ENCODE results near the gene UBL4B. TPM values are rescaled to one million over a fixed set of nuclear protein-coding genes. Genes with fewer than 3 reads are reported as not detected.
"Not testable (repeated sequence)": the region's sequence is repeated elsewhere in the genome, so short reads cannot be mapped to it uniquely, and the experiment has no call there.

UBL4B gene
- total RNA-seq, 1 experiment from 2014 or later, result 0.19 TPM

DNA sequence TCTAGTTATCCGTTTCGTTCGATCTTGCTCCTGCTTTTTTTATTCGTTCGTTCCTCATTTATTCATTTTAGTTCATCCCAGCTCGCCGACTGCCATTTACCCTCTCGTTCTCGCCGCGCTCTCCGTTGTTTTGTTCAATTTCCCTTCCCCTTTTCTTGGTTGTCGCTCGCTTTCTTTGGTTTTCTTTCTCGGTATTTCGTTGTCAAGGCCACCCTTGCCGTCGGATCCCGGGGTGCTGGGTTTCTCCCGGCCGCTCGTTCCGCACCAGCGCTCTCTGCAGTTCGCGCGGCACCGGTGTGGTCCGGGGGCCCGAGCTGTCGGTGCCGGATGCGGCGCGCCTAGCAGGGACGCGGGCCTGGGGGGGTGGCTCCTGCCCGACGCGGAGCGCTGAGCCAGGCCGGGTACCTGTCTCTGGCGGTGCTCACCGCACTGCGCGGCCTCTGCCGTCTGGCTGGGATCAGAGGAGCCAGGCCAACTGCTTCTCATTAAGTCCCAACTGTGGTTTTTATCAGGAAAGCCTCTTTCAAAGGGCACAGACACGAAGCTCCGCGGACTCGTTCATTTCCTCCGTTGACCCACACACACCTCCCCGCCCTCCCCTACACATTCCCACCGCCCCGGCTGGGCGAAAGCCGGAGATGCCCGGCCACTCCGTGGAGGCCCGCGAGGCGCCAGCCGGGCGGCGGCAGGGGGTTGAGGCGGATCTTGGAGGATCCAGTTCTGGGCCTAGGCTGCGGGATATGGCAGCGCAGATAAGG is 43.4 kb upstream of the UBL4B start:
- no peaks in the 10 kb centered on the region for H3K4me1 ChIP-seq (ENCODE audit: low read length)
- H3K4me3 ChIP-seq (ENCODE audit: low read length), result no peak overlapping the region

DNA sequence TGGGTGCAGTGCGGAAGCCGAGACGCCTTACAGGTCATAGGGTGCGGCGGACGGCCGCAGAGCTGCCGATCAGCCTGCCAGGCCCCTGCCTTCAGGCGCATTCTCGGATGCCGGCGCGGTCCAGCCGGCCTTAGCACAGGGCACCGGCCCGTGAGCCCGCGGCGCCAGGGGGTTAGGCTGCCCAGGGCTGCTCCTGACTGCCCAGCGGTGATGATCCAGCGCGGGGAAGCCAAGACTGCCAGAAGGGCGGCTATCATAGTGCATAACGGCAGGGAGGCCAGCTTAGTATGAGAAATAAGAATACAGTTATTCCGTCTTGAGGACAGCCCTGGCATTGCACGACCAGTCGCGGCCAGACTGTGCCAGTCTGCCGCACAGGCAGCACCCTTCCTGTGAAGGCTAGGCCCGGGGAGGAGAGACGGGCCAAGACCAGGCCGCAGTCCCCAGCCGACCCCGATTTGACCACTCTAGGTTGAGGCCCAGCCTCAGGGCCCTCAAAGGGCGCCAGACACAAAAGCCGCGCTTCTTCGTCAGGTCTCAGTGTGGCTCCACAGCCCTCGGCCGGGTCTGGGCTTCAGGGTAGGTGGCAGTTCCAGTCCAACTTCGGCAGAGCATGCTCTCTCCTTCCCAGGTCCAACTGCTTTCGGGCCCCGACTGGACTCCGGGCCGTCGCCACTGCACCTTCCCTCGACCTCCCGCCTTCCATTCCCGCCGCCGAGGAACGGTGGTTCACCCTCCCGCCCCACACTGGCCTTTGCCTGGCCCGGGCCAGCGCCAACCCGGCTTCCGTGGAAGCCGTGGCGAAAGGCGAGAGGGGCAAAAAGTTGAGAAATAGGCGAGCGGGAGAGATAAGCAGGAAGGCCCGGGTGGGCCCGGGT is 42.6 kb upstream of the UBL4B start:
- no peak overlapping the region for H2AFZ ChIP-seq (ENCODE audit: low read length)
- no peak overlapping the region for H3K4me2 ChIP-seq (ENCODE audit: low read depth, low read length, poor library complexity, severe bottlenecking)
- no peak overlapping the region for H3K27ac ChIP-seq (ENCODE audit: low read length)
- H3K9ac ChIP-seq (ENCODE audit: low read length), result no peak overlapping the region
- H3K9me3 ChIP-seq (ENCODE audit: low read length), result no peaks in the 10 kb centered on the region
- no peak overlapping the region for H3K4me3 ChIP-seq (ENCODE audit: low read length)
- DNase-seq, result no peak
- H4K20me1 ChIP-seq (ENCODE audit: insufficient read depth, low read depth, low read length), result no peaks in the 10 kb centered on the region
- H3K36me3 ChIP-seq (ENCODE audit: insufficient read depth, low read length), result no peaks in the 10 kb centered on the region
- H3K79me2 ChIP-seq (ENCODE audit: low read length), result no peaks in the 10 kb centered on the region
- no peaks in the 10 kb centered on the region for H3K27me3 ChIP-seq (ENCODE audit: low read length)
- no peaks in the 10 kb centered on the region for H3K4me1 ChIP-seq (ENCODE audit: low read length)
- no peaks in the 10 kb centered on the region for H3K9me2 ChIP-seq (replicated peaks; ENCODE audit: insufficient read depth, low read length)

More for the DNA sequence above, 43.4 kb upstream of the UBL4B start:
- Histone ChIP-seq H3K27me3 (ENCODE audit: low read length) (no peaks in the 10 kb centered on the region), H4K20me1 (ENCODE audit: insufficient read depth, low read depth, low read length) (no peaks in the 10 kb centered on the region), H2AFZ (ENCODE audit: low read length) (no peak overlapping the region), H3K9ac (ENCODE audit: low read length) (no peak overlapping the region), H3K9me2 (replicated peaks; ENCODE audit: insufficient read depth, low read length) (no peaks in the 10 kb centered on the region), H3K36me3 (ENCODE audit: insufficient read depth, low read length) (no peaks in the 10 kb centered on the region), H3K27ac (ENCODE audit: low read length) (no peak overlapping the region), H3K9me3 (ENCODE audit: low read length) (no peaks in the 10 kb centered on the region), H3K4me2 (ENCODE audit: low read depth, low read length, poor library complexity, severe bottlenecking) (no peak overlapping the region), H3K79me2 (ENCODE audit: low read length) (no peaks in the 10 kb centered on the region)
- DNase-seq, result no peak

DNA sequence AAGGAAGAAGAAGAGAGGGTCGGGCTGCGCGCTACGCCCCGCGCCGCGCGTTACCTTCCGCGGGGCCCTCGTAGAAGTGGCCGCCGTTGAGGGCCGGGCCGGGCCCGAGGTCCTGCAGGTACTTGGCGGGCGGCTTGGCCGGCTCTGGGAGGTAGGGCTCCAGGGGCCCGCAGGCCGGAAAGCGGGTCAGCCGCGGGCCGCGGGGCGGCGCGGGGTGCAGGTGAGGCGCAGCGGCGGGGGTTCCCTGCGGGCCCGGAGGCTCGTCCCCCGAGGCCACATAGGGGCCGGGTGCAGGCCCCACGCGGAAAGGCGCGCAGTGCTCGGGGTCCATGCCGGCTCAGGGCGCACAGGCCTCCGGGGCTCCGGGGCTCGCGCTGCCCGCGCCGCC is 42.0 kb upstream of the UBL4B start:
- Histone ChIP-seq H3K9me3 (ENCODE audit: low read length) (no peaks in the 10 kb centered on the region), H3K79me2 (ENCODE audit: low read length) (no peaks in the 10 kb centered on the region), H3K4me3 (ENCODE audit: low read length) (no peak overlapping the region), H2AFZ (ENCODE audit: low read length) (no peak overlapping the region), H3K4me2 (ENCODE audit: low read depth, low read length, poor library complexity, severe bottlenecking) (no peak overlapping the region), H4K20me1 (ENCODE audit: insufficient read depth, low read depth, low read length) (no peaks in the 10 kb centered on the region), H3K36me3 (ENCODE audit: insufficient read depth, low read length) (no peaks in the 10 kb centered on the region), H3K27ac (ENCODE audit: low read length) (no peak overlapping the region), H3K9me2 (replicated peaks; ENCODE audit: insufficient read depth, low read length) (no peaks in the 10 kb centered on the region), H3K9ac (ENCODE audit: low read length) (no peak overlapping the region), H3K4me1 (ENCODE audit: low read length) (no peaks in the 10 kb centered on the region), H3K27me3 (ENCODE audit: low read length) (no peaks in the 10 kb centered on the region)
- no peak for DNase-seq

DNA sequence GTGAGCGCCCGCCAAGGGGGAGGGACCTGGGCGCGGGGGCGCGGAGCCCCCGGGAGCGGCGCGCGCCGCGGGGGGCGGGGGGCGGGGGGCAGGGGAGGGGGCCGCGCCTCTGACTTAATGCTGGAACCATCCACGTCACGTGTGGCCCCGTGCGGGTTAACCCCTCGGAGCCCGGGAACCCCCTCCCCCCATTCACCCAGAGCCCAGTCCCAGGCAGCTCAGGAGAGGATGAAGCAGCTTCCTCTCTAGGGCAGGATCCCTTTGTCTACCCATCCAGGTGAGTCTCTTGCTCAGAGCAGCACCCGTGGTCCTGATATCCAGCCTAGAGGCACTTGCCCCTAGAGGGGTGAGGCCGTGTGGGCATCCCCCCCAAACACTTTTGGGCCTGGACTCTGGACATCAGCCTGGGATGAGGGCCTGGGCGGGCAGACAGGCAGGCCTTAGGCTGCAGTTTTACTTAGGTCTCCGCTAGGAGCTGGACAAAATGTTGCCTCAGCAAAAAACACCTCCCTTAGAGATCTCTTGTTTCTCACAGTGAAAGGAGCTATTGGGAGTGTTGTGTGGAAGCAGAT is 41.5 kb upstream of the UBL4B start, which contains the start of gene ALX3:
Gene ALX3, minus strand, starts transcription at position 2 of the 572 bp plus-strand sequence. CDS start 60 bp downstream, outside the sequence.
- H3K36me3 ChIP-seq (ENCODE audit: insufficient read depth, low read length), result no peaks in the 10 kb centered on the region
- no peaks in the 10 kb centered on the region for H3K79me2 ChIP-seq (ENCODE audit: low read length)
- H3K9me2 ChIP-seq (replicated peaks; ENCODE audit: insufficient read depth, low read length), result no peaks in the 10 kb centered on the region
- no peaks in the 10 kb centered on the region for H3K4me1 ChIP-seq (ENCODE audit: low read length)
- H3K4me2 ChIP-seq (ENCODE audit: low read depth, low read length, poor library complexity, severe bottlenecking), result no peak within 1 kb of the TSS
- no peak within 1 kb of the TSS for H3K4me3 ChIP-seq (ENCODE audit: low read length)
- H3K9me3 ChIP-seq (ENCODE audit: low read length), result no peaks in the 10 kb centered on the region
- DNase-seq, result no peak
- H3K27ac ChIP-seq (ENCODE audit: low read length), result no peak within 1 kb of the TSS
- H3K9ac ChIP-seq (ENCODE audit: low read length), result no peak within 1 kb of the TSS
- no peaks in the 10 kb centered on the region for H3K27me3 ChIP-seq (ENCODE audit: low read length)
- H4K20me1 ChIP-seq (ENCODE audit: insufficient read depth, low read depth, low read length), result no peaks in the 10 kb centered on the region
- no peak within 1 kb of the TSS for H2AFZ ChIP-seq (ENCODE audit: low read length)

- Histone ChIP-seq H3K36me3 (ENCODE audit: insufficient read depth, low read length) (no peaks in the 10 kb centered on the region), H3K4me3 (ENCODE audit: low read length) (no peak overlapping the region), H3K4me2 (ENCODE audit: low read depth, low read length, poor library complexity, severe bottlenecking) (no peak overlapping the region), H3K9me2 (replicated peaks; ENCODE audit: insufficient read depth, low read length) (no peaks in the 10 kb centered on the region), H3K9me3 (ENCODE audit: low read length) (no peaks in the 10 kb centered on the region), H4K20me1 (ENCODE audit: insufficient read depth, low read depth, low read length) (no peaks in the 10 kb centered on the region), H3K9ac (ENCODE audit: low read length) (no peak overlapping the region), H3K27me3 (ENCODE audit: low read length) (no peaks in the 10 kb centered on the region), H3K79me2 (ENCODE audit: low read length) (no peaks in the 10 kb centered on the region), H3K27ac (ENCODE audit: low read length) (no peak overlapping the region), H2AFZ (ENCODE audit: low read length) (no peak overlapping the region), H3K4me1 (ENCODE audit: low read length) (no peaks in the 10 kb centered on the region)
- no peak for DNase-seq
Observed at GRCh38 chr1:110074166-110074565, 38.1 kb upstream of the UBL4B start.

DNA sequence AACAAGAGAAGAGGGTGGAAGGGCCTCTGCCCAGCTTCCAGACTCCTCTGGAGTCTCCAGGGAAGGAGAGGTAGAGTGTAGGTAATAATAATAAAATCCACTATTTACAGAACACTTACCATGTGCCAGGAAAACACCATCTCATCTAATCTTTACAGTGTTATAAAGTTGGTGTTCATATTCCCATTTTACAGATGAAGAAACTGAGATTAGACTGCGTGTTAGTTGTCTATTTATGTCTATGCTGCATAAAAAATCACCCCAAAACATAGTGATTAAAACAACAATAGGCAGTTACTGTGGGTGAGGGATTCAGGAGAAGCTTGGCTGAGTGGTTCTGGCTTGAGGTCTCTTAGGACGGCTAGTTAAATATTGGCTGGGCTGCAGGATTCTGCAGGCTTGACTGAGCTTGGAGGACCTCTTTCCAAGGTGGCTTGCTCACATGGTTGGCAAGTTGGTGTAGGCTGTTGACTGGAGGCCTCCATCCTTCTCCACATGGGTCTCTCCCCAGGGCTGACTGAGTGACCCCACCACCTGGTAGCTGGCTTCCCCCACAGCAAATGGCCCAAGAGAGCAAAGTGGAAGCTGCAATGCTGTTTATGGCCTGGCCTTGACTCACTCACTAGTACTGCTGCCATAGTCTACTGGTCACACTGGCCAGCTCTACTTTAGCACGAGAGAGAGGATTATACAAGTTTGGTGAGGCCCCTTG is 35.3 kb upstream of the UBL4B start:
- no peaks in the 10 kb centered on the region for H3K9me3 ChIP-seq (ENCODE audit: low read length)
- no peak overlapping the region for H3K4me3 ChIP-seq (ENCODE audit: low read length)
- no peaks in the 10 kb centered on the region for H3K27me3 ChIP-seq (ENCODE audit: low read length)
- H3K79me2 ChIP-seq (ENCODE audit: low read length), result no peaks in the 10 kb centered on the region
- no peak overlapping the region for H3K27ac ChIP-seq (ENCODE audit: low read length)
- no peak overlapping the region for H3K9ac ChIP-seq (ENCODE audit: low read length)
- no peaks in the 10 kb centered on the region for H3K9me2 ChIP-seq (replicated peaks; ENCODE audit: insufficient read depth, low read length)
- H2AFZ ChIP-seq (ENCODE audit: low read length), result no peak overlapping the region
- DNase-seq, result no peak
- H4K20me1 ChIP-seq (ENCODE audit: insufficient read depth, low read depth, low read length), result no peaks in the 10 kb centered on the region
- H3K4me2 ChIP-seq (ENCODE audit: low read depth, low read length, poor library complexity, severe bottlenecking), result no peak overlapping the region
- H3K4me1 ChIP-seq (ENCODE audit: low read length), result peaks cover 20% of the 10 kb centered on the region
- no peaks in the 10 kb centered on the region for H3K36me3 ChIP-seq (ENCODE audit: insufficient read depth, low read length)

GRCh38 chr1:110079995-110080394 is 32.2 kb upstream of the UBL4B start:
- not testable (repeated sequence) for H4K20me1 ChIP-seq (ENCODE audit: insufficient read depth, low read depth, low read length); H3K9me3 ChIP-seq (ENCODE audit: low read length); H3K9ac ChIP-seq (ENCODE audit: low read length); DNase-seq; H3K4me3 ChIP-seq (ENCODE audit: low read length); H2AFZ ChIP-seq (ENCODE audit: low read length); H3K27me3 ChIP-seq (ENCODE audit: low read length); H3K36me3 ChIP-seq (ENCODE audit: insufficient read depth, low read length); H3K4me2 ChIP-seq (ENCODE audit: low read depth, low read length, poor library complexity, severe bottlenecking); H3K9me2 ChIP-seq (replicated peaks; ENCODE audit: insufficient read depth, low read length); H3K27ac ChIP-seq (ENCODE audit: low read length); H3K79me2 ChIP-seq (ENCODE audit: low read length)
- H3K4me1 ChIP-seq (ENCODE audit: low read length), result peaks cover 47% of the 10 kb centered on the region
